Measurements from ENCODE around the gene PRKCE. TPM values are rescaled to one million over a fixed set of nuclear protein-coding genes. Genes with fewer than 3 reads are reported as not detected.

Gene PRKCE
- total RNA-seq, 2 donors from 2014 or later: 5.8 to 18.1 TPM

DNA sequence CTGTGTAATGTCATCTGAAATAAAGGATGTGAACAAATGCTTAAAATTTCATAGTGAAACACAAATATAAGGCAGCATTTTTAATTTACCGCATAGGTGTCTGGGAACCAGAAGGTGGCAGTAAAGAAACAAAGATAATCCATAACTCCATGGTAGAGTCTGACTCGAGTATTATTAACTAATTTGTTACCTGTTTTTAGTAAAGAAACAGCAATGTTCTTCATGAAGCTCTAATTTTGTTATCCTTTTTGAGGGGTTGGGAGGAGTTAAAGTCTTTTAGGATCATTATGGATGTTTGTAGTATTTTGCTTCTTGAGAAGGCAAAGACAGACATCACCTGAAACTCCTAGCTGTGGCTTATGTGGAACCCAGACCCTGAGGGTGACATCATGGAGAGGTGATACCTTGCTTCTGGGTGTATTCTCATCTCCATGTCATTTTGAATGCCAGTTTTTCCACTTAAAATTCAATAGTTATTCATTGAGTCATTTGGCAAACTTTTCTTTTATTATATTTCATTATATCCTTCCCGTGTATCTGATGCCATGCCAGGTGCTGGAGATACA lies 359.5 kb downstream of the PRKCE start:
- no peaks in the 10 kb centered on the region for H3K9me3 ChIP-seq
- H3K36me3 ChIP-seq: no peaks in the 10 kb centered on the region
- no peaks in the 10 kb centered on the region for H3K27me3 ChIP-seq (replicated peaks; ENCODE audit: insufficient read depth)
- ATAC-seq (ENCODE audit: insufficient number of reproducible peaks, low FRiP score, low read depth): no peak
- DNase-seq (ENCODE audit: low spot score): no peak
- no peak overlapping the region for H3K4me3 ChIP-seq
- H3K4me1 ChIP-seq (ENCODE audit: control insufficient read depth in 1 of 2, low read depth in 2 of 2): peaks cover 10 to 15% of the 10 kb centered on the region in 2 donors
- TF ChIP-seq, protein P1, sequence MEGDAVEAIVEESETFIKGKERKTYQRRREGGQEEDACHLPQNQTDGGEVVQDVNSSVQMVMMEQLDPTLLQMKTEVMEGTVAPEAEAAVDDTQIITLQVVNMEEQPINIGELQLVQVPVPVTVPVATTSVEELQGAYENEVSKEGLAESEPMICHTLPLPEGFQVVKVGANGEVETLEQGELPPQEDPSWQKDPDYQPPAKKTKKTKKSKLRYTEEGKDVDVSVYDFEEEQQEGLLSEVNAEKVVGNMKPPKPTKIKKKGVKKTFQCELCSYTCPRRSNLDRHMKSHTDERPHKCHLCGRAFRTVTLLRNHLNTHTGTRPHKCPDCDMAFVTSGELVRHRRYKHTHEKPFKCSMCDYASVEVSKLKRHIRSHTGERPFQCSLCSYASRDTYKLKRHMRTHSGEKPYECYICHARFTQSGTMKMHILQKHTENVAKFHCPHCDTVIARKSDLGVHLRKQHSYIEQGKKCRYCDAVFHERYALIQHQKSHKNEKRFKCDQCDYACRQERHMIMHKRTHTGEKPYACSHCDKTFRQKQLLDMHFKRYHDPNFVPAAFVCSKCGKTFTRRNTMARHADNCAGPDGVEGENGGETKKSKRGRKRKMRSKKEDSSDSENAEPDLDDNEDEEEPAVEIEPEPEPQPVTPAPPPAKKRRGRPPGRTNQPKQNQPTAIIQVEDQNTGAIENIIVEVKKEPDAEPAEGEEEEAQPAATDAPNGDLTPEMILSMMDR (IDR thresholded peaks at IDR 0.05): peak; percentile 62
- H3K27ac ChIP-seq: no peak overlapping the region

DNA sequence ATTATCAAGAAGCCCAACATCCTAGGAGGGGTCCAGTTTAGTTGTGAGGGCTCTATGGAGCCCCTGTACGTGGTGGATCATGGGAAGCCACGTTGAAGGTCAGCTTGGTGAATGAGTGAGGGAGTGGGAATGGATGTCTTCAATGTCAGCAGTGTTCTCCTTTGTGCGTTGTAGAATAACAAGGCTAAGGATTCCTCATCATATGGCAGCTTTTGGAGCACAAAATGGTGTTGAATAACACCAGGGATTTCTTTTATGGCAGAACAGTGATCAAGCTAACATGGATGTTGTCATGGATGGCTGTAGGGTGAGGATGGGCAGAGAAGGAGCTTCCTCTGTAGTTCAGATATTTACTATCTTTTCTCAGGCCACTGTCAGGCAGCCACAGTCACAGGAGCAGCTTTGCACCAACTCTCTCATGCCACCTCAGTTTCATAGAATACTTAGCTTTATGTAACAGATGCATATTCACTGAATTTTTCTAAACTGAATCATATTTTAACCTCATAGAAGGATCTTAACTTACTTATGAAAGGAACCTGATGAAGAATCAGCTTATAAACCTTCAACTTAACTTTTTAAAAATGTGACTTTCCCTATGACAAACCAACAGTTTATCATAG lies 361.3 kb downstream of the PRKCE start:
- TF ChIP-seq, protein P1 (IDR thresholded peaks at IDR 0.05): no peak
- H3K4me3 ChIP-seq: no peak overlapping the region
- ATAC-seq (ENCODE audit: insufficient number of reproducible peaks, low FRiP score, low read depth): no peak
- no peaks in the 10 kb centered on the region for H3K9me3 ChIP-seq
- H3K27ac ChIP-seq: no peak overlapping the region
- peaks cover 10 to 16% of the 10 kb centered on the region in 2 donors for H3K4me1 ChIP-seq (ENCODE audit: control insufficient read depth in 1 of 2, low read depth in 2 of 2)
- no peaks in the 10 kb centered on the region for H3K27me3 ChIP-seq (replicated peaks; ENCODE audit: insufficient read depth)
- no peak for DNase-seq (ENCODE audit: low spot score)
- no peaks in the 10 kb centered on the region for H3K36me3 ChIP-seq

DNA sequence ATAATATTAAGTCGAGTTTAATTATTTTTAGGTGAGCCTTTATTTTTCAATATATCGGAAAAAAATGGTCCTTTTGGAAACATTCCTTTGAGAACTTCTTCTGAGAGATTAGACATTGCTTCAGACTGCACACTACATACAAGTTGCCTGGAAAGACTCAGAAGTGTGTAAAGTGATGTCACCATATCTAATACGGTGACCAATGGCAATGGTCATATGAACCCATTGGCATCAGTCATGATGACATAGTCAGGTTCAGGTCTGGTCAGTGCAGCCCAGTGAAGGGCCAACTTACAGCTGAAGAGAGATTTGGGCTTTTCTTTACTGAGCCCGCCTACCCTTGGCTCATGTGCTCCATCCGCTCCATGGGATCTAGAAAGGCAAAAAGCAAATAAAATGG lies 362.3 kb downstream of the PRKCE start:
- DNase-seq (ENCODE audit: low spot score) (no peak), ATAC-seq (ENCODE audit: insufficient number of reproducible peaks, low FRiP score, low read depth) (no peak)
- Histone ChIP-seq H3K36me3 (no peaks in the 10 kb centered on the region), H3K4me3 (no peak overlapping the region), H3K4me1 (ENCODE audit: control insufficient read depth in 1 of 2, low read depth in 2 of 2) (peaks cover 10 to 16% of the 10 kb centered on the region in 2 donors), H3K27ac (no peak overlapping the region), H3K27me3 (replicated peaks; ENCODE audit: insufficient read depth) (no peaks in the 10 kb centered on the region), H3K9me3 (no peaks in the 10 kb centered on the region)
- TF ChIP-seq, protein P1 (IDR thresholded peaks at IDR 0.05): no peak

DNA sequence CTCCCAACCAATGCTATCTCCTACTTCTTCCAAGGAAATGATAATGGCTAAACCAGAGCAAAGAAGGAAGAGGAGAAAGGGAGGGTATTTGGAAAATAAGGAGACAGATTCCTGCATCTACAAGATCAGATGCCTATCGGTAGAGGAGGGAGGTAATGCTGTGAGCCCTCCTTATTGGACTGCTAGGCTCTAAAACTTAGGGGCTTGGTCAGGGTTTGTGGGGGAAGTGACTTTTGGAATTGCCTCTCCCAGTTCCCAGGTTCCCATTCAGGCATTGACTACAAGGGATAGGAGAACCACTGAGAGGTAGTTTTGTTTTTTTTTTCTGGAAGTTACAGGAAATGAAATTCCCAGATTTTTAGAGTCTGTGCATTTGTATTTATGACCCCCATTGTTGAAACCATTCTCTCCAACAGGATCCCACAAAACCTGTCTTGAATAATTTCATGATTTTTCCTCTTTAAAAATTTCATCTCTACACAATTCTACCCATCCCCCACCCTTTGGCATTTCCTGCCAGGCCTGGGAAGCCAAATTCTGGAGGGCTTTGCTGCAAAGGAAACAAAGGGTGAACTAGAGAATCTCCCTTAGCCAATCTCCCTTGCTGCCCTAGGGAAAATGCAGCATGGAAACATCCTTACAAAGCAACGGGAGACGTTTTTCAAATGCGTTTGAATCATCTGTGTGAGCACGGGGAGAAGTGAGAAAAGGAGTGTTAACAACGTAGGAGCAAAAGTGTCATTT lies 363.6 kb downstream of the PRKCE start:
- Histone ChIP-seq H3K27ac (peak overlapping the region in 1 of 2 donors; percentile 34), H3K9me3 (no peaks in the 10 kb centered on the region), H3K27me3 (replicated peaks; ENCODE audit: insufficient read depth) (no peaks in the 10 kb centered on the region), H3K4me1 (ENCODE audit: control insufficient read depth in 1 of 2, low read depth in 2 of 2) (peaks cover 10 to 16% of the 10 kb centered on the region in 2 donors), H3K4me3 (no peak overlapping the region), H3K36me3 (no peaks in the 10 kb centered on the region)
- TF ChIP-seq, protein P1 (IDR thresholded peaks at IDR 0.05): no peak
- no peak for ATAC-seq (ENCODE audit: insufficient number of reproducible peaks, low FRiP score, low read depth)
- DNase-seq (ENCODE audit: low spot score): no peak

DNA sequence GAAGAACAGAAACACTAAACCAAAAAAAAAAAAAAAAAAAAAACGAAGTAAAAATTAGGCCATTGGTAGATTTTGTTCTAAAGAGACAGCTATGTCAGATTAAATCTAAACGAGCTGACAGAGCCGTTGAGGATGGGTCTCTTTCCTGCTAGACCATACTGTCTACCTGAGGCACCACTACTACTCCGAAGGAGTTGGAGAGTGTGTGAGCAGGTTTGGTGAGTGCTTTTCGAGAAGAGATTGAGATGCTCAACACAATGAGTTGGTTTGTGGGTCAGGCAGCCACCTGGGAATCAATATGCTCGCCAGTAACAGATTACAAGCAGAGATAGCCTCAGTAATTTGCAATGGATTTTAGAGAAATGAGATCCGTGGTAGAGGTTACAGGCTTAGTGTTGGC lies 364.2 kb downstream of the PRKCE start:
- no peaks in the 10 kb centered on the region for H3K9me3 ChIP-seq
- no peak overlapping the region for H3K27ac ChIP-seq
- H3K4me1 ChIP-seq (ENCODE audit: control insufficient read depth in 1 of 2, low read depth in 2 of 2): peaks cover 10 to 16% of the 10 kb centered on the region in 2 donors
- no peaks in the 10 kb centered on the region for H3K27me3 ChIP-seq (replicated peaks; ENCODE audit: insufficient read depth)
- DNase-seq (ENCODE audit: low spot score): no peak
- H3K36me3 ChIP-seq: no peaks in the 10 kb centered on the region
- H3K4me3 ChIP-seq: no peak overlapping the region
- no peak for ATAC-seq (ENCODE audit: insufficient number of reproducible peaks, low FRiP score, low read depth)
- TF ChIP-seq, protein P1 (IDR thresholded peaks at IDR 0.05): no peak
